ENCODE measurements around the gene CDKN2AIPNL.

- TF ChIP-seq CTCF (IDR thresholded peaks at IDR 0.05; ENCODE audit: low read depth, low read length): no peak
- TF ChIP-seq EZH2phosphoT487 (IDR thresholded peaks at IDR 0.05; ENCODE audit: low read depth): no peak
Measured at GRCh38 chr5:134447815-134448520, 36.3 kb upstream of the CDKN2AIPNL start.
